Right lobe of liver (tissue), 6 donors: Measurements from ENCODE around the gene ENTREP1. TPM values are rescaled to one million over a fixed set of nuclear protein-coding genes. Genes with fewer than 3 reads are reported as not detected.

Experiments
- ATAC-seq, 4 donors: fragments of 200-7000 bp; cut with Tn5 transposase; one replicate each; pipeline ENCODE4 v1.9.1; 2020; ENCODE audit warnings: mild to moderate bottlenecking in 4 of 4, moderate library complexity in 4 of 4
- DNase-seq, 3 donors: peaks; one replicate each; pipeline ENCODE4 v3.0.0-alpha.2; 2020
- H3K27ac ChIP-seq, 3 donors: fragments of 200-600 bp; one replicate each; pipeline ENCODE4 v1.8.0; 2022
- H3K27me3 ChIP-seq, 2 donors: fragments of 200-600 bp; one replicate each; pipeline ENCODE4 v1.8.0; 2022
- H3K36me3 ChIP-seq, 4 donors: fragments of 200-600 bp; sonication (generic) in 1 of 4; one replicate each; pipeline versions ENCODE4 v1.5.1 to v1.8.0; 2017 to 2022; ENCODE audit warnings: control low read depth in 1 of 4
- H3K4me1 ChIP-seq, 4 donors: fragments of 200-600 bp; sonication (generic) in 1 of 4; one replicate each; pipeline versions ENCODE4 v1.5.1 to v1.8.0; 2017 to 2022; ENCODE audit warnings: control low read depth in 1 of 4
- H3K4me3 ChIP-seq, 3 donors: fragments of 200-600 bp; one replicate each; pipeline ENCODE4 v1.8.0; 2022
- H3K9me3 ChIP-seq, 4 donors: fragments of 200-600 bp; sonication (generic) in 1 of 4; one replicate each; pipeline versions ENCODE4 v1.5.1 to v1.8.0; 2017 to 2022; ENCODE audit warnings: control low read depth in 1 of 4
- CTCF ChIP-seq, 4 donors: fragments of 200-600 bp in 3 of 4; fragments of 450-650 bp in 1 of 4; IDR thresholded peaks; one replicate each; pipeline versions ENCODE4 v1.5.1 to v1.8.0; 2016 to 2022; ENCODE audit warnings: antibody characterized with exemption in 4 of 4, mild to moderate bottlenecking in 2 of 4
- POLR2A ChIP-seq: fragments of 450-650 bp; IDR thresholded peaks from one replicate; pipeline ENCODE4 v1.6.1; 2017; ENCODE audit warnings: antibody characterized with exemption, mild to moderate bottlenecking
- WGBS: methylation state at CpG from one replicate; pipeline ENCODE4 v1.1.6; 2018; ENCODE audit warnings: low coverage, low lambda C conversion rate; ENCODE audit not compliant: insufficient coverage; ENCODE audit errors: missing lambda C conversion rate; 5-methylcytosine and 5-hydroxymethylcytosine counted together
- intact Hi-C, 2 donors: fragments of 100-400 bp; cut with DNase I; formaldehyde crosslinking; loops; one replicate each; pipeline versions ENCODE4 v1.11.2 to v1.14.1; 2022
- total RNA-seq, 6 experiments: library from RNA; depleted of rRNA in 2 of 6; stranded (reverse); fragments of >200 nt in 2 of 6; fragmentation: NEBNext Ultra II Directional in 3 of 6; extraction: Animal tissue kit (Norgen Biotek cat#: 25700) in 3 of 6; gene quantifications; one replicate each; pipeline versions ENCODE4 v1.1.0 to v1.2.4, GENCODE V29; 2016 to 2023
- donor health status: DM: no; HTN: yes; CAD: no.
- donor health status: DM: no; HTN: no; CAD: no.
- donor health status: DM: no; HTN: no; CAD: no.
- donor health status: DM: no; HTN: yes; CAD: no.
- donor health status: DM: no; HTN: yes; CAD: no.

Gene ENTREP1
- total RNA-seq, 6 experiments from 2014 or later: 0.12 to 0.42 (median 0.30) TPM

GRCh38 chr9:69429281-69429680 is 104.3 kb downstream of the ENTREP1 start:
- DNase-seq: peak in 1 of 3 donors; percentile 15

GRCh38 chr9:69430206-69430605 is 105.2 kb downstream of the ENTREP1 start:
- DNase-seq: peak in 1 of 3 donors; percentile 42
- no peak for ATAC-seq
- Histone ChIP-seq H3K4me1 (no peaks in the 10 kb centered on the region), H3K4me3 (no peak overlapping the region), H3K27ac (no peak overlapping the region), H3K36me3 (no peaks in the 10 kb centered on the region), H3K27me3 (no peaks in the 10 kb centered on the region), H3K9me3 (no peaks in the 10 kb centered on the region)
- intact Hi-C loops: no loop called here
- TF ChIP-seq POLR2A: no peak
- no peak for TF ChIP-seq CTCF (IDR thresholded peaks at IDR 0.05)
- WGBS: 60% methylated on average over 1 of the region's 4 CpGs

More at GRCh38 chr9:69429281-69429680, 104.3 kb downstream of the ENTREP1 start:
- H3K27ac ChIP-seq: no peak overlapping the region
- H3K27me3 ChIP-seq: no peaks in the 10 kb centered on the region
- no peak for TF ChIP-seq CTCF (IDR thresholded peaks at IDR 0.05)
- TF ChIP-seq POLR2A: no peak
- H3K36me3 ChIP-seq: no peaks in the 10 kb centered on the region
- intact Hi-C loops: no loop called here
- WGBS: 100% methylated on average over 2 of the region's 6 CpGs
- no peak overlapping the region for H3K4me3 ChIP-seq
- H3K4me1 ChIP-seq: no peaks in the 10 kb centered on the region
- no peaks in the 10 kb centered on the region for H3K9me3 ChIP-seq
- no peak for ATAC-seq

GRCh38 chr9:69431203-69431602 is 106.2 kb downstream of the ENTREP1 start:
- no peaks in the 10 kb centered on the region for H3K27me3 ChIP-seq
- ATAC-seq (no peak), DNase-seq (peak in 1 of 3 donors; percentile 25)
- no peaks in the 10 kb centered on the region for H3K9me3 ChIP-seq
- no peak overlapping the region for H3K4me3 ChIP-seq
- H3K27ac ChIP-seq: no peak overlapping the region
- intact Hi-C loops: no loop called here
- H3K4me1 ChIP-seq: no peaks in the 10 kb centered on the region
- 86% methylated on average over 7 of the region's 13 CpGs for WGBS
- TF ChIP-seq POLR2A: no peak
- no peaks in the 10 kb centered on the region for H3K36me3 ChIP-seq

GRCh38 chr9:69431777-69432176 is 106.8 kb downstream of the ENTREP1 start:
- no peaks in the 10 kb centered on the region for H3K4me1 ChIP-seq
- ATAC-seq: no peak
- 83% methylated on average over 1 of the region's 1 CpG for WGBS
- no peaks in the 10 kb centered on the region for H3K36me3 ChIP-seq
- no peak overlapping the region for H3K4me3 ChIP-seq
- DNase-seq: no peak
- H3K27me3 ChIP-seq: no peaks in the 10 kb centered on the region
- no peak overlapping the region for H3K27ac ChIP-seq
- no peak for TF ChIP-seq CTCF (IDR thresholded peaks at IDR 0.05)
- no peak for TF ChIP-seq POLR2A
- intact Hi-C loops: no loop called here
- H3K9me3 ChIP-seq: no peaks in the 10 kb centered on the region

GRCh38 chr9:69432623-69433022 is 107.6 kb downstream of the ENTREP1 start:
- no peak overlapping the region for H3K4me3 ChIP-seq
- ATAC-seq: no peak
- no peak for TF ChIP-seq POLR2A
- TF ChIP-seq CTCF (IDR thresholded peaks at IDR 0.05): no peak
- H3K9me3 ChIP-seq: no peaks in the 10 kb centered on the region
- no peaks in the 10 kb centered on the region for H3K4me1 ChIP-seq
- no peak overlapping the region for H3K27ac ChIP-seq
- WGBS: 94% methylated on average over 6 of the region's 11 CpGs
- no peaks in the 10 kb centered on the region for H3K27me3 ChIP-seq
- H3K36me3 ChIP-seq: no peaks in the 10 kb centered on the region
- DNase-seq: no peak
- intact Hi-C loops: no loop called here
